Endothelial cell of hepatic sinusoid (primary cell): ENCODE measurements around the gene LITAFD.
"Not testable (repeated sequence)": the region's sequence is repeated elsewhere in the genome, so short reads cannot be mapped to it uniquely, and the experiment has no call there.

Experiments
- in situ Hi-C: cut with HindIII; loops from 2 replicates; pipeline ENCODE4 v1.10.0; 2017; ENCODE audit warnings: low sequenced_read_pairs

The LITAFD gene

DNA sequence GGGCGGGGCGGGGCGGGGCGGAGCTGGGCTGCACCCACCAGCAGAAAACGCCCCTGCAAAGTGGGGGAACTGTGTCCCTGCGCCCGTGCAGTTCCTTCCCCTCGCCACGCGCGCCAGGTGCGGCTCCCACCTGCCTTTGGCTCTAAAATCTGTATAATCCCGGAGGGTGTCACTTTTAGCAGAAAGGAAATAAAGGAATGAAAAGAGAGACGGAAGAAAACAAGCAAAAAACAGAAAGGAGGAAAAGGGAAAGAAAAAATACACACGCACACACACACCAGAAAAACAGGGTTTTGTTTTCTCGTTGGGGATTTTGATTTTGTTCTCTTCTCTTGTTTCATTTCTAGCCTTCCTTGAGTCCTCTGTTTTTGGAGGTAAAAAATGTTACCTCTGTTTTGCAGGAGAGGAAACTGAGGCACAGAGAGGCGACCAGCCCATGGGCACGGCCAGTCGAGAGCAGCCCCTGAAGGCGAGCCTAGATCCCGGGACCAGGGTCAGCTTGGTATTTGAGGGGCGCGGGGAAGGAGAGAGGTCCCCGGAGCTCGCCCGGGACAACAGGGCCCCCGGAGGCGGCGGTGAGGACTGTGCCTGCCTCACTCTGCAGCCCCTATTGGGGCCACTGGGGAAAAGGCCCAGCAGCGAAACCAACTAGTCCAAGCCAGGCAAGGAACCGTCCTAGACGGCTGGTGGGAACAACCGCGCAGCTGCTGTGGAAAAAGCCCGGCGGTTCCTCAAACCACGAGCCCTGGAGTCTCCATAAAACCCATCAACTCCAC, 12.8 kb upstream of the LITAFD start:
- in situ Hi-C loops, result no loop called here

DNA sequence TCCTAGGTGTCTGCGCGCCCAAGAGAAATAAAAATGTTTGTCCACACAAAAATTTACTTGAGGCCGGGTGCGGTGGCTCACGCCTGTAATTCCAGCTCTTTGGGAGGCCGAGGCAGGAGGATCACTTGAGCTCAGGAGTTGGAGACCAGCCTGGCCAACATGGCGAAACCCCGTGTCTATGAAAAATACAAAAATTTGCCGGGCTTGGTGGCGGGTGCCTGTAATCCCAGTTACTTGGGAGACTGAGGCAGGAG, 12.2 kb upstream of the LITAFD start:
- in situ Hi-C loops, result not testable (repeated sequence)

DNA sequence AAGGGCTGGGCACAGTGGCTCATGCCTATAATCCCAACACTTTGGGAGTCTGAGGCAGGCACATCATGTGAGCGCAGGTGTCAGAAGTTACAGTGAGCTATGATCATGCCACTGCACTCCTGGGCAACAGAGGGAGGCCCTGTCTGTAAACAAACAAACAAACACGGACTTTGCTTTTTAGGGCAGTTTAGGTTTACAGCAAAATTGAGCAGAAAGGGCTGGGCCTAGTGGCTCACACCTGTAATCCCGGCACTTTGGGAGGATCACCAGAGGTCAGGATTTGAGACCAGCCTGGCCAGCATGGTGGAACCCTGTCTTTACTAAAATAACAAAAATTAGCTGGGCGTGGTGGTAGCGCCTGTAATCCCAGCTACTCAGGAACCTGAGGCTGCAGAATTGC, 10.1 kb upstream of the LITAFD start:
- in situ Hi-C loops, result no loop called here

DNA sequence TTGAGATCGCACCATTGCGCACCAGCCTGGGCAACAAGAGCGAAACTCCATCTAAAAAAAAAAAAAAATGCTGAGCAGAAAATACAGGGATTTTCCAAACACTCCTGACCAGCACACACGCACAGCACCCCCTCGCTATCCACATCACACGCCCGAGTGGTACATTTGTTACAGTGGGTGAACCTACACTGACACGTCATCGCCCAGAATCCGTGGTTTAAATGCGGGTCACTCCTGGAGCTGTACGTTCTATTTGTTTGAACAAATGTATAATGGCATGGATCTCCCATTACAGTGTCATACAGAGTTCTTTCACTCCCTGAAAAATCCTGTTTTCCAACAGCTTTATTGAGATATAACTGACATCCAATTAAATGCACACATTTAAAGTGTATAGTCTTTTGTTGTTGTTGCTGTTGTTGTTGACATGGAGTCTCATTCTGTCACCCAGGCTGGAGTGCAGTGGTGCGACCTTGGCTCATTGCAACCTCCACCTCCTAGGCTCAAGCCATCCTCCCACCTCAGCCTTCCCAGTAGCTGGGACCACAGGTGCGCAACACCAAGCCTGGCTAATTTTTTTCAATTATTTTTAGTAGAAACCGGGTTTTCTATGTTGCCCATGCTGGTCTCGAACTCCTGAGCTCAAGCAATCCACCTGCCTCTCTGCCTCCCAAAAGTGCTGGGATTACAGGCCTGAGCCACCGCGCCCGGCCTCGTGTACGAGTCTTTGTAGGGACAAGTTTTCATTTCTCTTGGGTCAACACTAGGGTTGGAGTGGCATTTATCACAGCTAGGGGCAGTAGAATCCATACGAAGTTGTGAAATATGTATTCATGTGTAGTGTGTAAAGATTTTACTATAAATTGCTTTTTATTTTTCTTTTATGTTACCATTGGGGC, 8.9 kb upstream of the LITAFD start:
- in situ Hi-C loops, result no loop called here

DNA sequence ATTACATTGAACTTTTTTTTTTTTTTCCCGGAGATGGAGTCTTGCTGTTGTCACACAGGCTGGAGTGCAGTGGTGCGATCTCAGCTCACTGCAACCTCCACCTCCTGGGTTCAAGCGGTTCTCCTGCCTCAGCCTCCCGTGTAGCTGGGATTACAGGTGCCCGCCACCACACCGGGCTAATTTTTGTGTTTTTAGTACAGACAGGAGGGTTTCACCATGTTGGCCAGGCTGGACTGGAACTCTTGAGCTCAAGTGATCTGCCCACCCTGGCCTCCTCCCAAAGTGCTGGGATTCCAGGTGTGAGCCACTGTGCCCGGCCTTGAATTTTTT, 8.3 kb upstream of the LITAFD start:
- in situ Hi-C loops, result not testable (repeated sequence)

DNA sequence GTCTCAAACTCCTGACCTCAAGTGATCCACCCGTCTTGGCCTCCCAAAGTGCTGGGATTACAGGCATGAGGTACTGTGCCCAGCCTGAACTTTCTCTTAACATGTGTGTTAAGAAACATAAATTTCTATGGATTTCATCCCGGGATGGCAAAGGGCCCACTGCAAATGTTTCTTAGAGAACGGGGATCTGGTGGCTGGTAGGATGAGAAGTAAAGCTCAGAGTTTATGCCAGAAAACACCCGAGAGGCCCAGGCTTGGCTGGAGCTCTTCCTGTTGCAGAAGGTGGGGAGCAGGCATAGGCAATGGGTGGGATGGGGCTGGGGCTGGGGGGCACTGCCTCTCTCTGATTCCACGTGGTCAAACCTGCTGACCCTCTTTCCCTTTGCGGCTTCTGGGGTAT, 7.8 kb upstream of the LITAFD start:
- in situ Hi-C loops, result no loop called here

DNA sequence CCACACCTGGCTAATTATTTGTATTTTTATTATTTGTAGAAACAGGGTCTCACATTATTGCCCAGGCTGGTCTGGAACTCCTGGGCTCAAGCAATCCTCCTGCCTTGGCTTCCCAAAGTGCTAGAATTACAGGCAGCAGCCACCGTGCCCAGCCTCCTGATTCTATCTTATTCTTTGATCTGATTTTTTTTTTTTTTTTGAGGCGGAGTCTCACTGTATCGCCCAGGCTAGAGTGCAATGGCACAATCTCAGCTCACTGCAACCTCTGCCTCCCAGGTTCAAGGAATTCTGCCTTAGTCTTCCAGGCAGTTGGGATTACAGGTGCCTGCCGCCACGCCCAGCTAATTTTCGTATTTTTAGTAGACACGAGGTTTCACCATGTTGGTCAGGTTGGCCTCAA, 6.8 kb upstream of the LITAFD start:
- in situ Hi-C loops, result not testable (repeated sequence)

DNA sequence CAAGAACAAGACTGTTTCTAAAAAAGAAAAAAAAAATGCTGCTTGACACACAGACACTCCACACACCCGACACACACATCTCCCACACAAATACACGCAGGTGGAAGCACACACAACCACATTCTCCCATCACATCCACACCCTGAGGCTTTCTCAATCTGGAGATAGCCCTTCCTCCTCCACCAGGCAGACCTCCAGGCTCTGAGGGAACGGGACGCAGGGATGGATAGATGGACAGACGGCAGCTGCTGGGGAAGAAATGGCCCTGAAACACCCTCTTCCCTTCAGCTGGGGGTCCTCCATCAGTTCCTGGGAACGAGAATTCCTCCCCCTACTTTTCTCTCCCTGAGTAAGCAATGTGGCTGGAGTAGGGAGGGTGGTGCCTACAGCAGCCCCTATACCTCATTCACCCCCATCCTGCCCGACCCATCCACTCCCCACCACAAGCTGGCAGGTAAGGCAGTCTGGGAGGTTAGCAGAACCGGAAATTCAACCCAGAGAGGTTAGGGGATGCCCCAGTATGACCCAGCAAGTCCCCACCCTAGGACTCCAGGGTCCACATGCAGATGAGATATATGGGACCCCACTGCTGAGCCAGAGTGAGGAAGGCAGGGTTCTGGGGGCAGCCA, 4.1 kb upstream of the LITAFD start:
- in situ Hi-C loops, result no loop called here

DNA sequence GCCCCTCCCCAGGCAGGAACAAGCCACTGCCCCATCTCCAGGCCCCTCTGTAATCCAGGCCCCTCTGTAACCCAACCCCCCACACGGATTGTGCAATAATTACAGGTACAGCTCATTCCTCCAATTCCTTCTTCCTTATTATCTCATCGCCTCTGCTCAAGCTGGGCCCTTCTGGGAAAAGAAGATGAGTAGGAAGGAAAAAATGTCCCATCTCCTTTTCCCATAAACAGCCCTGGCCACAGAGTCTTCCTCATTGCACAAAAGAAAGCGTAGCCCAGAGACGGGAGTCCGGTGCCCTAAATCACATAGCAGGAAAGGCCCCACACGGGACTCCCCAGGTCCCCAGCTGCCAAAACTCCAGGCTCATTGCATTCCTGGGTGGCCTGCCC, 3.6 kb upstream of the LITAFD start:
- in situ Hi-C loops, result no loop called here

DNA sequence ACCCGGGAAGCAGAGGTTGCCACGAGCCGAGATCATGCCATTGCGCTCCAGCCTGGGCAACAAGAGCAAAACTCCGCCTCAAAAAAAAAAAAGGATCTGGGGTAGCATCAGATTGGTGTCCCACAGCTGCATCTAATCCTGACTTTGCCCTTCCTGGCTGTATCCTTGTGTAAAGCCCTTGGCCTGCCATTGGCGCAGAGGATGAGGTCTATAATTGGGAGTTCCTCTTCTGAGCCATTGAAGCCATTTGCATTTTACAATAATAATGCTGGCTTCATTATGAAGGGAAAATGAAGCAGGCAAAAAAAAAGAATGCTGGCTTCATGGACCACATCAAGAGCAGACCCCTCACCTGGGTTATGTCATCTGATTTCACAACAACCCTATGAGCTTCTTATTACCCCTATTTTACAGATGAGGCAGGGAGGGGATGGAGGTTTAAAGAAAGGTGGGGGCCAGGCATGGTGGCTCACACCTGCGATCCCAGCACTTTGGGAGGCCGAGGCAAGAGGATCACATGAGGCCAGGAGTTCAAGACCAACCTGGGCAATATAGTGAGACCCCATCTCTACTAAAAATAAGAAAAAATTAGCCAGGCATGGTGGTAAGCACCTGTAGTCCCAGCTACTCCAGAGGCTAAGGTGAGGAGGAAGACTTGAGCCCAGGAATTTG, 1.2 kb upstream of the LITAFD start:
- in situ Hi-C loops, result no loop called here

DNA sequence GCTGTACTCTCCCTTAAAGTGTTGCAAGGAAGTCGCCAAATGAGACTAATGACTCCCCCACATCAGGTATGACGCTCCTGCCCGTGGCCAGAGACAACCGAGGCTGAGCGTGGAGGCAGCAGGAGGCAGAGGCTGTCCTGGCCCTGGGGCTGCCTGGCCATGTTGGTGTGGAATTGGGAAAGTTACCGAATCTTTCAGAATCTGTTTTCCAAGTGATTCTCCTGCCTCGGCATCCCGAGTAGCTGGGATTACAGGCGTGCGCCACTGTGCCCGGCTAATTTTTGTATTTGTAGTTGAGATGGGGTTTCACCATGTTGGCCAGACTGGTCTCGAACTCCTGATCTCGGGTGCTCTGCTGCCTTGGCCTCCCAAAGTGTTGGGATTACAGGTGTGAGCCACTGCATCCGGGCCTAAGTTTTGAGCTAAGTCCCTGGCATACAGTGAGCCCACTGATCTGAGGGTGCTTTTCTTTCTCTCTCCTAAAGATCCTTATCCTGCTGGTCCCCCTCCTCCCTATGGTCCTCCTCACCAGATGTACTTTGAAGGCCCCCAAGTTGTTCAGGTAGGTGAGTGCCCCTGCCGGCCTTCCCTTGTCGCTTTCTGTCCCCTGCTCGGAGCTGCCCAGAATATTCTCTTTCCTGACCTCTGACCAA, 700 bp downstream of the LITAFD start:
- in situ Hi-C loops, result no loop called here

DNA sequence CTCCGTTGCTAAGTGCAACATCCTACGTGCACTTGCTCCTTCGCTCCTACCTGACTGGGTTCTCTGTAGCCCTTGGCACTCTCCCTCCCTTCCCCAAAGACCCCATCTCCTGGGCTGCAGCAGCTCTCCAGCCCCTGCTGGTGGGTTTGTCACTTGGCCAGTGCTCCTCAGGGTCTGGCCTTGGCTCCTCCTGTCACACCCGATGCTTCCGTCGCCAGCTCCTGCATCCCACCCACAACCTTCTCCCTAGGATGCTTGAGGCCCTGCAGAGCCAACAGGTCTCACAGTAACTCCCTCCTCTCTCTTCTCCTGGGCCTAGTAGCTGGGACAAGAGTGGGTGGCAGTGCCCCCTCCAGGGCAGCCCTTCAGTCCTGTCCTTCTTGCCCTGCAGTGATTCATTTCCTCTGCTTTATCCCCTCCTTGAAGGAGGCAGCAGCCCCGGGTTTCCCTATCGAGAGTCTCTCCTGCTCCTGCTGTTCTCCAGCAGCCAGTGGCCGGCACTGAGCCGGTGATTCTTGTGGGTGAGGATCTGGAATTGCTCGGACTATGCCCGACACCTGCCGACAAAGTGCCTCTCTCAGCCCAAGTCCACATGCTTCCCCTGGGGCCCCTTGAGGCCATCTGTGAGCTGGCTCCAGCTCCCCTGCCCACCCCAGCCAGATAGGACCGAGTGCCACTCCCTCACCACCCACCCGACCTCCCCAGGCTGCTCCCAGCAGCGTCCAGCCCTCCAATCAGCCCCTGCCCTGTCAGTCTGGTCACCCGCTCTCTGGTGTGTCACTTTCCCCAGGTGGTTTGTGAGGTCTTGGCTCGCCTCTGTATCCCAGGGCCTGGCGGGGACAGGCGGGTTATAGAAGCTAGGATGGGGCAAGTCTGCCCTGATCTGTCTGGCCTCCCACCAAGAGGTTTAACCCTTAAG, 3.8 kb downstream of the LITAFD start:
- in situ Hi-C loops, result no loop called here

DNA sequence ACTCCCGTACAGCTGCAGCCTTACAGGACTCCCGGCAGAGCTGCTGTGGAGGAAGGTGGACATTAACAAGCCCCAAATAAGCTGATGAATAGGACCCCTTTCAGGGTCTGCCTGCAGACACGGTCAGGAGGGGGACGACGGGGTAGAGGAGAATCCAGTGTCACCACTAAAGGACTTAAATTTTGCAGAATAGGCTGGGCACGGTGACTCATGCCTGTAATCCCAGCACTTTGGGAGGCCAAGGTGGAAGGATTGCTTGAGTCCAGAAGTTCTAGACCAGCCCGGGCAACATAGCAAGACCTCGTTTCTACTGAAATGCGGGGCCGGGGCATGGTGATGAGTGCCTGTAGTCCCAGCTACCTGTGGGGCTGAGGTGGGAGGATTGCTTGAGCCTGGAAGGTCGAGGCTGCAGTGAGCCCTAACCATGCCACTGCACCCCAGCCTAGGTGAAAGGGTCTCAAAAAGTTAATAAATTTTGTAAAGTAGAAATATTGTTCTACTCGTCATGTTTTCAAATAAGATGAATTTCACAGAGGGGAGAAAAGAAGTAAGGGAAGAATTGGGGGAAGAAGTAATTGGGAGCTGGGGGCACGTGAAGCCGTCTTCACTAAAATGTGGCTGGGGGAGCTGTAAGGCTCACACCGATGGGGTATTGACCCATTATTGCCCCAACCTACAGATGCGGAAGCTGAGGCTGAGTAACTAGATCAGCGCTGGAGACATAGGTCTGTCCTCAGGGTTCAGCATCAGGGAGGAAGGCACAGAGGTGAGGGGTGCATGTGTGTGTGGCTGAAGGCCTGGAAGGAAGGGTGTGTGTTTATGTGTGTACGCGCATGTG, 4.7 kb downstream of the LITAFD start:
- in situ Hi-C loops, result no loop called here

DNA sequence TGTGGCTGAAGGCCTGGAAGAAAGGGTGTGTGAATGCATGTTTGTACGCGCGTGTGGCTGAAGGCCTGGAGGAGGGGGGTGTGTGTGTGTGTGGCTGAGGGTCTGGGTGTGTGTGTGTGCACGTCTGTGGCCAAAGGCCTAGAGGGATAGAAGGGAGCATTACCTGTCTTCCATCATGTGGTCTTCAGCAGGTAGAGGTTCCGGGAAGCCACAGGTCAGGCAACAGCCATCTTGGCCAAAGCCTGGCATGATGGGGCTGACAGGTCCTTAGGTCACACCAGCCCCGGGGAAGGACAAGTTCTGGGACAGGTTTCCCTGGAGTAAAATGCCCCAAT, 5.2 kb downstream of the LITAFD start:
- in situ Hi-C loops, result no loop called here

DNA sequence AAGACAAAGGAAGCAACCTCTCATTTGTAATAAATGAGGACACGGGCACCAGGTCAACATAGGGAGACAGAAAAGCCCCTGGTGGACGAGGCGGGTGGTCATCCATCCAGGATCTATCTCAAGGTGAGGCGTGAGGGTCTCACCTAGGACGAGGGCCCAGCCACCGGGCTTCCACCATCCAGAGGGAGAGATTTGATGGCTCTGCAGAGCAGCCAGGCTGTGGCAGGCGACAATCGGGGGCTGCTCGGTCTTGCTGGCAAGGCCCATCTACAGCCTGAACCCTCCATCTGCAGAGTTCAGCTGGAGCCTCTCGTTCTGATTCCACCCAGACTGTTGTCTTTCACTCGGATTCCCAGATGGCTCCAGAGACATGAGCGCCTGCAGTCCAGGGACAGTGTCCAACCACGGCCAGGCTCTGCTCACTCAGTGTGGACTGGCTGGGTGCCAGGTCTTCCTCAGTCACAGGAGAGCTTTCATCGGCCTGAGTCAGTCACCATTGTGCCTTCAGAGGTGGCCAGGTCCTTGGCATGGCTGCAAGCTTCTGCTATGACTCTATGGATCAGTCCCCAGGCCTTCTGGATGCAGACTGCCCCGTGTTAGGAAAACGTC, 5.9 kb downstream of the LITAFD start:
- in situ Hi-C loops, result no loop called here

DNA sequence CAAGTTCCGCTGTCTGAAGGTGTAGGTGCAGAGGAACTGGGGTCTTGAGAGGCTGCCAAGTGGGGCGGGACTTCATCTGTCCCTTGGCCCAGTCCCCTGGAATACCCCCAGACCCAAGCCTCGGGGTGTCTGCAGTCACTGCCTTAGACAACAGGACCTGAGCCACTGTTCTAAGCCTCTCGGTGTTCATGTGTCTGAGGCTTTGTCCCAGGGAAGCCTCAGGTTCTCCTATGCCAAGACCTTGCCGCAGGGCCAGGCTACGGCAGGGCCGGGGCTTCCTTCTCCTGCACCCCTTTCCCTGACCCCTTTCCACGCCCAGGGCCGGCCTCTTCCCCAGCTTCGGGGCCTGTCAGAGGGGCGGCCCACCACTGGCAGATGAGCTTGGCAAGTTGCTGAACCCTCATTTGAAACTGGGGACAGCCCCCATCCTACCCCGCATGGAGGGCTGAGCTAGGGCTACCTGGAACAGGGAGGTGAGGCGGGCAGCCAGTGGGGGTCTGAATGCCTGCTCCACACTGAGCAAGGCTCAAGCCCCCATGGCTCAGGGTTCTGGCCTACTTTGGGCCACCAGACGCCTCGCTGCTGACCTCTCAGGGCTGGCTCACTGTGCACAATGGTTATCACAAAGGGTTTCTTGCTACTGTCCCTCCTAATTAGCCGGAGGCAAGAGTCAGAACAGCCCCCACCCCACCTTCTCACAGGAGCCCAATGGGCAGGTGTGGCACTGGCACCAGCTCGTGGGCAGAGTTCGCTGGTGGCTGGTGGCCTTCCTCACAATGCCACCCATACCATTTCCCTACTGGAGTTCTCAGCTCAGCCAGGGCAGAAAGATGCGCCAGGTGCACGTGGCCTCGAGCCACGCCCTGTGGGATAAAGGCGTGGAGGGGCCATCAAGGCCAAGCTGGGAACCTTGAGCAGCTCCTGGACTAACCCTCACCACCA, 7.1 kb downstream of the LITAFD start:
- in situ Hi-C loops, result no loop called here

DNA sequence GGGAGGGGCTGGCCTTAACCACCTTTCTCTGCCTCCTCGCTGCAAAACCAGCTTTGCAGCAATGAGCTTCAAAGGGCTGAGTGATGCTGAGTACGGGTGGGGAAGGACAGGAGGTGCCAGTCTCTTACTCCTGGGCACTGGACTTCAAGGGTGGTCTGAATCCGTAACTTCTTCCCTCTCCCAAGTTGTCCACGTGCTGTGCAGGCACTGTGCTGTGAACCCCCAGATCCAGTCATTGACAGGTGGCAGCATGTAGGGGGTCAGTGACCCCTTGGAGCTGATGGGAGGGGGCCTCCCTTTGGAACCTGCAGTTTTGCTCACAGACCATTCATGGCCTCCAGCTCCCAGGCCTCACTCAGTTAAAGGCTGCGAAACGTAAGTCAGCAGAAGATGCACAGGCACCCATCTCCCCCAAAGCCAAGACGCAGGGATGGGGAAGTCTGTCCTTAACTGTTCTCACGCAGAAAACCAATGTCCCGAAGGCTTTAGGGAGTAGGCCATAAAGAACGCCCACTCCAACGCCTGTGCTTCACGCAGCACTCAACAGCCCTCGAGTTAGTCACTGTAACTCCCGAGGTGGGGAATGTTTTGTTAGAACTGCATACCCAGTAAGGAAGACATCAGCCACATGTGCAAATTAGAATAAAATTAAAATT, 7.9 kb downstream of the LITAFD start:
- in situ Hi-C loops, result loop anchor here (5.0 kb wide), 2 partner anchors 57 to 88 kb away; no protein-coding TSS in a partner anchor
